DLD1 (cell line): ENCODE data around the gene HEATR5A.
"Not testable (repeated sequence)": the region's sequence is repeated elsewhere in the genome, so short reads cannot be mapped to it uniquely, and the experiment has no call there.

Experiments
- in situ Hi-C: cut with HindIII; loops from 2 replicates; pipeline ENCODE4 v1.10.0; 2017; ENCODE audit warnings: low sequenced_read_pairs

The HEATR5A gene

GRCh38 chr14:31389946-31390345 is 30.4 kb downstream of the HEATR5A start:
- in situ Hi-C loops = no loop called here

- in situ Hi-C loops = no loop called here
Measured at GRCh38 chr14:31388687-31389413, 31.5 kb downstream of the HEATR5A start.

- in situ Hi-C loops = no loop called here
Measured at GRCh38 chr14:31387091-31387490, 33.3 kb downstream of the HEATR5A start.

- in situ Hi-C loops = no loop called here
Measured at GRCh38 chr14:31386271-31386670, 34.1 kb downstream of the HEATR5A start.

- in situ Hi-C loops = no loop called here
Measured at GRCh38 chr14:31382221-31382620, 38.1 kb downstream of the HEATR5A start.

- in situ Hi-C loops = no loop called here
Measured at GRCh38 chr14:31380106-31380505, 40.2 kb downstream of the HEATR5A start.

- in situ Hi-C loops = not testable (repeated sequence)
Measured at GRCh38 chr14:31379125-31379947, 41.0 kb downstream of the HEATR5A start.

- in situ Hi-C loops = no loop called here
Measured at GRCh38 chr14:31377433-31377832, 42.9 kb downstream of the HEATR5A start.

GRCh38 chr14:31371646-31372045 is 48.7 kb downstream of the HEATR5A start:
- in situ Hi-C loops = no loop called here

GRCh38 chr14:31363331-31364073 is 56.8 kb downstream of the HEATR5A start:
- in situ Hi-C loops = no loop called here

GRCh38 chr14:31362746-31363145 is 57.6 kb downstream of the HEATR5A start:
- in situ Hi-C loops = no loop called here

GRCh38 chr14:31361761-31362160 is 58.6 kb downstream of the HEATR5A start:
- in situ Hi-C loops = not testable (repeated sequence)

GRCh38 chr14:31360919-31361662 is 59.3 kb downstream of the HEATR5A start:
- in situ Hi-C loops = no loop called here

GRCh38 chr14:31357279-31357678 is 63.1 kb downstream of the HEATR5A start:
- in situ Hi-C loops = no loop called here

- in situ Hi-C loops = no loop called here
Measured at GRCh38 chr14:31346097-31346496, 74.3 kb downstream of the HEATR5A start.

GRCh38 chr14:31341280-31341679 is 79.1 kb downstream of the HEATR5A start:
- in situ Hi-C loops = no loop called here

GRCh38 chr14:31340297-31341063 is 79.9 kb downstream of the HEATR5A start:
- in situ Hi-C loops = no loop called here

GRCh38 chr14:31339743-31340142 is 80.6 kb downstream of the HEATR5A start:
- in situ Hi-C loops = no loop called here

- in situ Hi-C loops = no loop called here
Measured at GRCh38 chr14:31337331-31337730, 83.0 kb downstream of the HEATR5A start.

- in situ Hi-C loops = no loop called here
Measured at GRCh38 chr14:31336646-31337045, 83.7 kb downstream of the HEATR5A start.
